ENCODE results near the gene ODF2. TPM values are rescaled to one million over a fixed set of nuclear protein-coding genes. Genes with fewer than 3 reads are reported as not detected.

The ODF2 gene
- total and polyA plus RNA-seq, 10 of the 15 experiments (the other 5 are each of a cell fraction or from before 2014, with no cell fraction given) = 8.7 to 65.1 (median 38.5) TPM

DNA sequence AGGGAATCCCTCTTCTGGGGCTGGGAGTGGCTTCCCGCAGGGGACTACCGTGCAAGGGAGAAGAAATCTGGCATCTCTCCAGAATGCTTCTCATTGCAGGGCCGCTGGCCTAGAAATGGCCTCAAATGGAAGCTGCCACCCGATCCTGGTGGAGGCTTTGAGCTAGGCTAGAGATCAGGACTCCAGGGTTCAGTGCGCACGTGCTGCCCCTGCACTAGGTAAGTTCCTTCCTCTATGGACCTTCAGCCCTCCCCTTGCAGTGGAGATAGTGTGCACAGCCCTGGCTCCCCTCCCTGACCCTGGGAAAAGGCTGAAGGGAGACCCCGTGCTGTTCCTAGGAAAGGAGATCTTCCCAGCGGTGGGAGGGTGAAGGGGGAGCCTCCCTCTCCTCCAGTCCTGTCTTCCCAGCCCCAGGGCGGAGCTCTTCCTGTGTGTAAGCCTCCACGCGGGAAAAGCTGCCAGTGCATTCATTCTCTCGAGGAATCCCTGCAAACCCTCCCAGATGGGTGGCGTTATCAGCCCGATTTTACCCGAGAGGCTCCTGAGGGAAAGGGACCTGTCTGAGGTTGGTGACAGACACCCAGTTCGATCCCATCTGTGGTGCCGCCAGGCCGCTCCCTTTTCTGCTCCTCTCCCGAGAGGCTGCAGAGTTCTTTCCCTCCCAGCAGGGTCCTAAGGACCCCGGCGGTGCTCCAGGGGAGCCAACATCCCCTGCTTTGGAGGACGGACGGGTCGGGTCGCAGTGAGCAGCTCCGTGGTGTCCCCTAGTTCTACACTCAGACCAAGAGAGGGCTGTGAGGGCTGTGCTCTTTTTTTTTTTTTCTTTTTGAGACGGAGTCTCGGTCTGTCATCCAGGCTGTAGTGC lies 36.5 kb upstream of the ODF2 start:
- H3K9ac ChIP-seq (ENCODE audit: control insufficient read depth, insufficient read depth, low read length) = no peak overlapping the region; the same call in 1 of the 2 replicates
- peaks cover 10% of the 10 kb centered on the region for H3K4me1 ChIP-seq (ENCODE audit: control insufficient read depth, insufficient read depth, low read length)
- peaks cover 7 to 11% of the 10 kb centered on the region in 2 experiments for H3K27me3 ChIP-seq (replicated peaks in 1 of 2; ENCODE audit: control insufficient read depth in 2 of 2, insufficient read depth in 2 of 2, low read length in 1 of 2)
- ChIA-PET CTCF (interaction anchor here (0.6 to 3.5 kb wide), 32 partner anchors 8 to 529 kb away, joined by 3 to 26 read pairs (median 4); partner anchors contain the start of genes ENDOG, ODF2 and URM1), POLR2A (interaction anchor here (0.5 to 2.6 kb wide), 16 partner anchors 9 to 1045 kb away, joined by 3 to 9 read pairs (median 4); partner anchors contain the start of genes GLE1, SPTAN1 and URM1), RAD21 (ENCODE audit: unreplicated experiment) (interaction anchor here (1.3 to 2.8 kb wide), 5 partner anchors 9 to 295 kb away, joined by 3 to 11 read pairs (median 5); partner anchors contain the start of gene URM1), SMC1A (ENCODE audit: uncharacterized antibody, unreplicated experiment) (interaction anchor here (0.9 to 1.5 kb wide), 4 partner anchors 48 to 131 kb away, joined by 3 to 4 read pairs (median 4); partner anchors contain the start of gene URM1)
- TF ChIP-seq EGR1 (IDR thresholded peaks at IDR 0.05; ENCODE audit: borderline replicate concordance in 1 of 2, low read depth in 2 of 2, low read length in 2 of 2) = no peak
- no peak for TF ChIP-seq IRF4 (IDR thresholded peaks at IDR 0.05; ENCODE audit: low read depth, low read length)
- TF ChIP-seq BHLHE40 (IDR thresholded peaks at IDR 0.05; ENCODE audit: borderline replicate concordance in 1 of 2, low read depth in 2 of 2, low read length in 1 of 2) = peak in 1 of 2 experiments; percentile 73; a peak in 2 of 4 replicates
- TF ChIP-seq, protein P1, sequence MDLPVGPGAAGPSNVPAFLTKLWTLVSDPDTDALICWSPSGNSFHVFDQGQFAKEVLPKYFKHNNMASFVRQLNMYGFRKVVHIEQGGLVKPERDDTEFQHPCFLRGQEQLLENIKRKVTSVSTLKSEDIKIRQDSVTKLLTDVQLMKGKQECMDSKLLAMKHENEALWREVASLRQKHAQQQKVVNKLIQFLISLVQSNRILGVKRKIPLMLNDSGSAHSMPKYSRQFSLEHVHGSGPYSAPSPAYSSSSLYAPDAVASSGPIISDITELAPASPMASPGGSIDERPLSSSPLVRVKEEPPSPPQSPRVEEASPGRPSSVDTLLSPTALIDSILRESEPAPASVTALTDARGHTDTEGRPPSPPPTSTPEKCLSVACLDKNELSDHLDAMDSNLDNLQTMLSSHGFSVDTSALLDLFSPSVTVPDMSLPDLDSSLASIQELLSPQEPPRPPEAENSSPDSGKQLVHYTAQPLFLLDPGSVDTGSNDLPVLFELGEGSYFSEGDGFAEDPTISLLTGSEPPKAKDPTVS (IDR thresholded peaks at IDR 0.05; ENCODE audit: low read depth, low read length) = no peak
- no peak for FAIRE-seq
- DNase-seq (ENCODE audit: low read depth, low spot score) = no peak
- WGBS (ENCODE audit: insufficient coverage, insufficient replicate concordance, low lambda C conversion rate, missing lambda C conversion rate) = 7% methylated on average over 25 of the region's 28 CpGs
- ATAC-seq = no peak
- no peaks in the 10 kb centered on the region for H3K36me3 ChIP-seq (ENCODE audit: control insufficient read depth in 2 of 2, insufficient read depth in 2 of 2, low read length in 1 of 2)
- no peaks in the 10 kb centered on the region for H3K79me2 ChIP-seq (ENCODE audit: control insufficient read depth, insufficient read depth, low read length)
- H3K4me3 ChIP-seq = no peak overlapping the region
- no peaks in the 10 kb centered on the region; the same call in 1 of the 2 replicates for H4K20me1 ChIP-seq (ENCODE audit: control insufficient read depth, insufficient read depth)
- H2AFZ ChIP-seq (ENCODE audit: control insufficient read depth, low read depth, low read length) = peak overlapping the region; percentile 45
- no peaks in the 10 kb centered on the region for H3K9me3 ChIP-seq (replicated peaks; ENCODE audit: control insufficient read depth, insufficient read depth, low read length)
- intact Hi-C loops (cut with micrococcal nuclease; ENCODE audit: unreplicated experiment) = no loop called here
- in situ Hi-C loops (cut with MboI) = no loop called here
- peak overlapping the region; percentile 50 for H3K4me2 ChIP-seq (ENCODE audit: control insufficient read depth, insufficient read depth)
- H3K27ac ChIP-seq (ENCODE audit: control insufficient read depth, insufficient read depth) = no peak overlapping the region
- BruUV-seq (replicated peaks) = no TSS peak
